Motor neuron (in vitro differentiated cells): ENCODE data around the gene USPL1. TPM values are rescaled to one million over a fixed set of nuclear protein-coding genes. Genes with fewer than 3 reads are reported as not detected.
"Not testable (repeated sequence)": the region's sequence is repeated elsewhere in the genome, so short reads cannot be mapped to it uniquely, and the experiment has no call there.

Source experiments
- ATAC-seq, 8 experiments: fragments of 200-7000 bp; cut with Tn5 transposase; replicated peaks in 6 of 8; 2 replicates each; pipeline ENCODE4 v1.8.0; 2021; ENCODE audit warnings: mild to moderate bottlenecking in 8 of 8, moderate library complexity in 8 of 8
- H3K27ac ChIP-seq, 2 donors: fragments of 250-450 bp; sonication (Bioruptor Pico); 2 replicates each; pipeline ENCODE4 v1.9.0; 2021; ENCODE audit warnings: antibody characterized with exemption in 2 of 2, mild to moderate bottlenecking in 2 of 2, moderate library complexity in 1 of 2
- H3K4me1 ChIP-seq, 2 donors: fragments of 250-450 bp; sonication (Bioruptor Pico); replicated peaks in 1 of 2; 2 replicates each; pipeline ENCODE4 v1.6.1; 2021; ENCODE audit warnings: antibody characterized with exemption in 2 of 2, mild to moderate bottlenecking in 2 of 2, moderate library complexity in 1 of 2
- H3K4me3 ChIP-seq, 5 donors: fragments of 250-450 bp; sonication (Bioruptor Pico); 2 replicates each; pipeline ENCODE4 v1.9.0; 2021; ENCODE audit warnings: antibody characterized with exemption in 5 of 5, mild to moderate bottlenecking in 5 of 5, moderate library complexity in 4 of 5
- WGBS, 10 experiments: fragments of 450-650 bp; shearing (Covaris generic); methylation state at CpG; one replicate each; pipeline ENCODE4 v1.0.0; 2022; 5-methylcytosine and 5-hydroxymethylcytosine counted together
- in situ Hi-C, 9 experiments: fragments of 400-800 bp; cut with MboI; loops; one replicate each; pipeline ENCODE4 v1.15.0; 2021; ENCODE audit warnings: low sequenced_read_pairs in 9 of 9, low pct_unique_long_range_greater_than_20kb in 2 of 9; ENCODE audit not compliant: unreplicated experiment in 9 of 9
- total RNA-seq, 8 experiments: library from RNA; unstranded; fragments of 300-600 nt; gene quantifications; 2 replicates each; pipeline versions ENCODE4 v1.2.3 to v1.2.4, GENCODE V29; 2022

USPL1 gene
- total RNA-seq, 8 experiments from 2014 or later: 10.8 to 32.5 (median 25.2) TPM

DNA sequence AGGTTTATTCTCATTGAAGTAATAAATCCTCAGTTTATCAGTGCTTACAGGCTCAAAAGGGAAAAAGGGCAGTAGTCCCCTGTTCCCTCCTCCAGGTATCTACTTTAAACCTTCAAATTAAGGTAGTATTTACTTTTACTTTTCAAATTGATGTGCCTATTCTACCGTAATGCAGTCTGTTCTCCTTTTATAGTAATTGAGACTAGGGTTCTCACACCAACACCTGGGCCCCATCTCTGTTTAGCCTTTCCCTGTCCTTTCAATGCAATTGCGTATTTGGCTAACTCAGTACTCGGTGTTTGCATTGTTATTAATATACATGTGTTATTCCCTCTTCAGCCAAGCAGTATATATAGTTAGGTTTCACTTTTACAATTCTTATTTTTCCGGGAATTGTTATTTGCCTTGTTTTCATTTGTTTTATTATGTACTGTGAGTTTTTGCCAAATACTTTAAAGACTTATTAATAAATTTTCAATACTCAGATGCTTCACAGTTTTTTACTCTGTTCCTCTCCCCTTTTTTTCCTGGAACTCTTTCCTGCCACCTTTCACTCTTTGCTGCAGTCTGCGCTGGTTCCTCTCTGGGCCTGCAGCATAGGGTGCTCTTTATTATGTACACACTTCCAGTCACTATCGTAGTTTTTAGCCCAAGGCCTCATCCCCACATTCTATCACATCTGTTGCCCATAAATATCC is 30.3 kb downstream of the USPL1 start:
- in situ Hi-C loops: no loop called here
- no peak overlapping the region for H3K4me3 ChIP-seq
- peaks cover 0 to 4% of the 10 kb centered on the region in 2 donors for H3K4me1 ChIP-seq
- no peak overlapping the region for H3K27ac ChIP-seq
- ATAC-seq: no peak
- 45 to 100% (median 83%) methylated on average over 2 to 6 of the region's 6 CpGs for WGBS, 10 experiments

DNA sequence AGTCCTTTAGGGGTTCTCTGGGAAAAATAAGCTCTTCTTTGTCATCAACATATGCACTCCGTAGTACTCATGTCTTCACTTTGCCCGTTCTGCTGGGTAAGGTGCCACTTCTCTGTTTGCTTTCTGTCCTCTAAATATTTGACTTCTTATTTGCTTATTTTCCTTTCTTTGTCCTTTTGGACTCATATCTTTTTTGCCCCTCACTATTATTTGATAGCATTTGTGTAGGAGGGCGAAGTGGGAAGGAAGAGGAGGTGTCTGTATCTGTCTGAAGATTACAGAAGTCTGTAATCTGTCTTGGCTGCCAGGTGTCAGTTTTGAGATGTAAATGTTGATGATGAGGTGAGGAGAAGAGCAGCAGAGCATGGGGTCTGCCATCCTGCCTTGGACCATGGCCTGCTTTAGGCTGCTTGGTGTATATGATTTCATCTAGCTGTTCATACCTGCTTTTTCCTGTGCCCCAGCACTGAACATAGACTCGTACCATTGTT is 30.8 kb downstream of the USPL1 start:
- H3K27ac ChIP-seq: no peak overlapping the region
- ATAC-seq: no peak
- in situ Hi-C loops: no loop called here
- H3K4me1 ChIP-seq: peaks cover 0 to 4% of the 10 kb centered on the region in 2 donors
- WGBS, 10 experiments: 45 to 100% (median 93%) methylated on average over 1 to 3 of the region's 4 CpGs
- no peak overlapping the region for H3K4me3 ChIP-seq

DNA sequence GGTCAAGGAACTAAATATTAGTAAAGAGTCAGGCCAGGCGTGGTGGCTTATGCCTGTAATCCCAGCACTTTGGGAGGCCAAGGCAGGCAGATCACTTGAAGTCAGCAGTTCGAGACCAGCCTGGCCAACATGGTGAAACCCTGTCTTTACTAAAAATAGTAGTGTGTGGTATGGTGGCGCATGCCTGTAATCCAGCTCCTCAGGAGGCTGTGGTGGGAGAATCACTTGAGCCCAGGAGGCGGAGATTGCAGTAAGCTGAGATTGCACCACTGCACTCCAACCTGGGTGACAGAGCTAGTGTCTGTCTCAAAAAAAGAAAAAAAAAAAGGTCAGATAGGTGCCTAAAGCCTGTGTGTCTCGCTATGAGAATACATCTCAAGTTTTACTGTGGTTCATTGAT is 33.9 kb downstream of the USPL1 start:
- H3K27ac ChIP-seq, H3K4me3 ChIP-seq, H3K4me1 ChIP-seq, ATAC-seq, in situ Hi-C loops: not testable (repeated sequence)
- 80 to 100% (median 100%) methylated on average over 2 to 5 of the region's 5 CpGs; no CpG with 5 or more reads in 1 of the 10 experiments for WGBS, 10 experiments

DNA sequence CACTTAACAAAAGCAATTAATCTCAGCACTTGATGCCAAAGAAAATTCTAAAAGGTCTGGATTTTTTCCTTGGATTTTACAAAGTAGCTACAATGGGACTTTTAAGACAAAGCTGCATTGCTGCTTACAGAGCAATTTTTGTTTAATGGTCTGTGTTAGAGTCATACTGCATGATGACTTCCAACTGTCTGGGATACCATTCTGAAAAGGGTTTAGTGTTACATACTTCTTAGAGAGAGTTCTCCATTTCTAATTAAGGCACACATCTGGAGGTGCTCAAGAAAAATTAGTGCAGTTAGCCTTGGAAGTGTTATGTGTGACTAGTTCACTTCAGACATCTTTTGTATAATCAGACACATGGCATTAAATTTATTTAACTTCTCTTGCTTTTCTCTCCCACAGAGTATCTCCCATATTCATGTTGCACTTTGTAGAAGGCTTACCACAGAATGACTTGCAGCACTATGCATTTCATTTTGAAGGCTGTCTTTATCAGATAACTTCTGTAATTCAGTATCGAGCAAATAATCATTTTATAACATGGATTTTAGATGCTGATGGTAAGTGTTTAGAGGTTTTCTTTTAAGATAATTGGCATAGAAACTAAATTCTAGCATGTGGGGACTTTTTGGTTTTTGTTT is 35.1 kb downstream of the USPL1 start:
- 0 to 100% (median 60%) methylated on average over 1 of the region's 1 CpG; no CpG with 5 or more reads in 3 of the 10 experiments for WGBS, 10 experiments
- H3K4me1 ChIP-seq: no peaks in the 10 kb centered on the region
- no peak overlapping the region for H3K27ac ChIP-seq
- no peak overlapping the region for H3K4me3 ChIP-seq
- in situ Hi-C loops: no loop called here
- peak in 3 of 8 experiments; percentile 54 to 66 (median 57) for ATAC-seq

DNA sequence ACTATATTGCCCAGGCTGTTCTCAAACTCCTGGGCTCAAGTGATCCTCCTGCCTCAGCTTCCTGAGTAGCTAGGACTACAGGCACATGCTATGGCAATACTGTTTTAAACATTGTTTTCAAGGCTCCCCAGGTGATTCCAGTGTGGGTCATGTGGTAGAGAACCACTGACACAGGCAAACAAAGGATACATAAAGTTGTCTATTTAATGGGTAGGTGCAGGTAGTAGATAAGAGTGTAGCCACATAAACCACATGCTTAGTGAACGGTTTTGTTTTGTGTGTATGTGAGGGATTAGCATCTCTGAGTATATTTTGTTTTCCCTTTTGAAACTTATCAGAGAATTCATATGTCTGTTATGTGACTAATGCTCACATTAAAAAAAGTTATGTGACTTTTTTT is 36.7 kb downstream of the USPL1 start:
- no peak overlapping the region for H3K4me3 ChIP-seq
- in situ Hi-C loops: no loop called here
- 67 to 100% (median 93%) methylated on average over 1 of the region's 1 CpG; no CpG with 5 or more reads in 4 of the 10 experiments for WGBS, 10 experiments
- ATAC-seq: no peak
- no peaks in the 10 kb centered on the region for H3K4me1 ChIP-seq
- no peak overlapping the region for H3K27ac ChIP-seq

DNA sequence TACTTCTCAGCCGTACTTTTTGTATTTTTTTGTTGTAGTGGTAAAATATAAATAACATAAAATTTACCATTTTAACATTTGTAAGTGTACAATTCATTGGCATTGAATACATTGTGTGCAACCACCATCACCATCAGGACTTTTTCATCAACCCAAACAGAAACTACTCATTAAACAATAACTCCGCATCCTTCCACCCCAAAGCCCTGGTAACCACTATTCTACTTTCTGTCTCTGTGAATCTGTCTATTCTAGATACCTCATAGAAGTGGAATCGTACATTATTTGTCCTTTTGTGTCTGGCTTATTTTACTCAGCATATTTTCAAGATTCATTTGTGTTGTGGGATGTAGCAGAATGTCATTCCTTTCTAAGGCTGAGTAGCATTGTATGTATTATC is 38.5 kb downstream of the USPL1 start:
- ATAC-seq: no peak
- H3K4me1 ChIP-seq: no peaks in the 10 kb centered on the region
- in situ Hi-C loops: no loop called here
- 85 to 100% (median 100%) methylated on average over 2 to 3 of the region's 3 CpGs; no CpG with 5 or more reads in 2 of the 10 experiments for WGBS, 10 experiments
- H3K4me3 ChIP-seq: no peak overlapping the region
- no peak overlapping the region for H3K27ac ChIP-seq

DNA sequence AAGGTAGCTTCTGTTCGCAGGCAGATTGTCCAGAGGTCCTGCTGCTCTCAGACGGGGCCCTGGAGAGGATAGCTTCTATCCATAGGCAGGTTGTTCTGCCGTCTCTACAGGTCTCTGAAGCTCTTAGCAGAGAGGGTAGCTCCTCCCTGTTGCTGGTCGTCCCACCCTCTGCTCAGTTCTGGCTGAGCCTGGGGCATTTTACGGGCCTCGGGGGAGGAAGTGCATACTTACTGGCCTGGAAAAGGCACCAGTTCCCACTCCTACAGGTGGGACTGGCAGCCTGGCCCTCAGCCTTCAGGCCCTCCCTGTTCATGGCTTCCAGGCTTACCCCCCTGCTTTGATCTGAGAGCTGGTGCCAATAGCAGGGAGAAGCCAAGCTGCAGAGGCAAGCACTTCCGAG is 42.3 kb downstream of the USPL1 start:
- H3K27ac ChIP-seq: no peak overlapping the region
- H3K4me3 ChIP-seq: no peak overlapping the region
- WGBS, 10 experiments: 50 to 100% (median 89%) methylated on average over 1 to 3 of the region's 7 CpGs; no CpG with 5 or more reads in 5 of the 10 experiments
- ATAC-seq: peak in 4 of 8 experiments; percentile 13 to 77 (median 52)
- in situ Hi-C loops: no loop called here
- no peaks in the 10 kb centered on the region for H3K4me1 ChIP-seq

DNA sequence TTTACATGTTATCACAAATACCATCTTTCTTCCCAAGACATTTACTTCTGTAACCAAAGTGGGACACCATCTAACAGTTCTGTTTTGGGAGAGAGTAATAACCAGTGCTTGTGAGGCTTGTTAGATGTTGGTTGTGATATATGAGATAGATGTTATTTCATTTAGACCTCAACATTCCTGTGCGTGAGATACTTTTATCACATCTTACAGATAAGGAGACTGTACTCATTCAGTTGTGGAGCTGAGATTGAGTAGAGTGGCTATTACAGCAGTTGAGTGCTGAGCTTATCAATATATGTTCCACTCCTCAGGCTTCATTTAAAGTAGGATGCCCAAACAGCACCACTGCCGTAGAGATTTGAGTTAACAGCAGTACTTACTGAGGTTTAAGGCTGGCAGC is 43.1 kb downstream of the USPL1 start:
- Histone ChIP-seq H3K27ac (no peak overlapping the region), H3K4me1 (no peaks in the 10 kb centered on the region), H3K4me3 (no peak overlapping the region)
- WGBS, 10 experiments: 80 to 100% (median 91%) methylated on average over 1 to 2 of the region's 2 CpGs; no CpG with 5 or more reads in 4 of the 10 experiments
- no peak for ATAC-seq
- in situ Hi-C loops: no loop called here

DNA sequence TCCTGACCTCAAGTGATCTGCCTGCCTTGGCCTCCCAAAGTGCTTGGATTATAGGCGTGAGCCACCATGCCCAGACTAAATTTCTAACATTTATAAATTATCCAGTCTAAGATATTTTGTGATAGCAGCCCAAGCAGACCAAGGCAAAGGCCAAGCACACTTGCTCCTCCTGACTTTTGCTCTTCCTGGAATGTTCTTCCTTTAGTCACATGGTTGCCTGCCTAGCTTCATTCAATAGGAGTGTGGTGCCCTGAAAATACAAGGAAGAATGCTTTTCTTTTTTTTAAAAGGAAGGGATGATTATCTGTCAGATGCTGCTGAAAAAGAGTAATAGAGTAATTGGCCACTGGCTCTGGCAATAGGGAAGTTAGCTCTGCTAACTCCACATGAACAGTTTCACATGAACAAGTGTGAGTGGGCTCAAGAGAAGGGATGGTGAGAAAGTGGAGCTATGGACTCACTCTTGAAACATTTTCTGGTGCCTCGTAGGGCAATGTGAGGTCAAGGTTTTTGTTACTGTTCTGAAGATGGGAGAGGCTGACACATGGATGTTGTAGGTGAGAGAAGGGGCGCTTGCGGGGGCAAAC is 47.1 kb downstream of the USPL1 start:
- no peak for ATAC-seq
- WGBS, 10 experiments: 50 to 100% (median 73%) methylated on average over 1 to 4 of the region's 4 CpGs; no CpG with 5 or more reads in 1 of the 10 experiments

DNA sequence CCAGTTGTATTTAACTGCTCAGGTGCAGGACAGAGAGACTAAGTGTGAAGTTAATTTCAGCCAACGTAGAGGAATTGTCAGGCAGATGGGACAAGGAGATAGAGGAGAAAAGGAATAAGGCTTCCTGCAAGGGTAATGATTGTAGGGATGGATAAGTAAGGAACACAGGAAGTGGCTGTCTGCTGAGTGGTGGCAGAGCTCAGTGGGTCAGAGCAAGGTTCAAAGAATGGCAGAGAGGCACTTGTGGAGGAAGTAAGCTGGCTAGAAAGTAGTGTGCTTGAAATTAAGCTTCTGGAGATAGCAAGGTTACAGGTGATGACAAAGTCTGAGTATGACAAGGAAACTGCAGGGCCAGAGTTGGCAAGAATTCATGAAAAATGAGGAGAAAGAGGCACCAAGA is 47.9 kb downstream of the USPL1 start:
- 40 to 100% (median 80%) methylated on average over 1 of the region's 1 CpG for WGBS, 10 experiments
- H3K4me3 ChIP-seq: no peak overlapping the region
- in situ Hi-C loops: no loop called here
- no peak for ATAC-seq
- H3K27ac ChIP-seq: no peak overlapping the region
- peaks cover 0 to 10% of the 10 kb centered on the region in 2 donors for H3K4me1 ChIP-seq

More for the DNA sequence above, 47.1 kb downstream of the USPL1 start:
- Histone ChIP-seq H3K4me1 (peaks cover 0 to 3% of the 10 kb centered on the region in 2 donors), H3K4me3 (no peak overlapping the region), H3K27ac (no peak overlapping the region)
- in situ Hi-C loops: no loop called here

DNA sequence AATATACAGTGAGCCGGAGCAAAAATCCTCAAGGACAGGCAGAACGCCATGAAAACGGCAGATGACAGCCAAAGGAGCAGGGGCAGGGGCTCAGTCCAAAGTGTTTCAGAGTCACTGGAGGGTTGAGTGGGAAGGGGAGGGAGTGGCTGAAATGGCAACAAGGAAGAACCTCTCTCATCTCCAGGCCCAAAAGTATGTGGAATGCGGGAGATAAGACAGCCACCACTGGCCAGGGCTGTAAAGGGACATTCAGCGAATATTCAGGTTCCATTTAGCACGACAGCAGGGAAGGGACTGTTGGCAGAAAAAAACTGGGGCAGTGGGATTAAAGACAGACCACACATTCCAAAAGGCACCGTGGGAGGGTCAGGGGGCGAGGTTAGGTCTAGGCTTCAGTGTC is 48.4 kb downstream of the USPL1 start:
- WGBS, 10 experiments: 37 to 100% (median 75%) methylated on average over 1 to 6 of the region's 8 CpGs; no CpG with 5 or more reads in 2 of the 10 experiments
- no peak overlapping the region for H3K4me3 ChIP-seq
- peaks cover 0 to 10% of the 10 kb centered on the region in 2 donors for H3K4me1 ChIP-seq
- in situ Hi-C loops: no loop called here
- ATAC-seq: no peak
- H3K27ac ChIP-seq: no peak overlapping the region

DNA sequence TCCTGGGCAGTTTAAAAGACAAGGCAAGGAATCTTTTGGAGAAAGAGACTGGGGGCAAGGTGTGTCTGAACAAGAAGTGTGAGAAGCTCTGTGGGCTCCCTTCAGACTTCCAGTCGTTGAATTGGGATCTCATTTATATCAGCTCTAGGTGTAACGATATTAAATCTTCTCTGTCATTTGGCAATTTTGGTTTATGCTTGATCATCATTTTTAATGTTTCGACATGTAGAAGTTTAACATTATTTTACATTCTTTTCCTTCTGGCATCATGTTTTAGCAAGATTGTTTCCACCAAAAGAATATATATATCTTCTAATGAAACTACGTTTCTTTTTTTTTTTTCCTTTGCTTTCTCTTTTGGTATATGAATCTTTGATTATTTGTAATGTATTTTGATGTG is 49.3 kb downstream of the USPL1 start:
- WGBS, 10 experiments: 78 to 96% (median 86%) methylated on average over 3 to 4 of the region's 4 CpGs; no CpG with 5 or more reads in 2 of the 10 experiments
- H3K4me1 ChIP-seq: peaks cover 0 to 10% of the 10 kb centered on the region in 2 donors
- in situ Hi-C loops: no loop called here
- ATAC-seq: no peak
- no peak overlapping the region for H3K27ac ChIP-seq
- H3K4me3 ChIP-seq: no peak overlapping the region

DNA sequence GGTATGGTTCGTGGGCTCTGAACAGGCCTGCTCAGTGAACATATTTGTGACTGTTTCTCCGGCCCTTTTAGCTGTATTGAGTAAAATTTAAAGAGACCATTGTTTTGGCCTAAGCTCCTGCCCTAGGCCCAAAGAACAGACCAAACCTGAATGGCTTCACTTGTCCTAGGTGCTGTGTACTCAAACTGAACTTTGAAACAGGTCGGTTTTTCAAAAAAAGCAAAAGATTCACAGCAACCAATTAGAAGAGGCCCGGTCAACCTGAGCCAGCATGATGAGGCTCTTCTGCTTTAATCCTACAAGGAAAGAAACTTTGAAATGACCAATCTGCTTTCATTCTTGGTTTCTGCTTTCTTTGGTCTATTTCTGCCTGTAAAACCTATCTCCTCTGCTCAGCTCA is 50.6 kb downstream of the USPL1 start:
- no peak for ATAC-seq
- Histone ChIP-seq H3K4me3 (no peak overlapping the region), H3K27ac (no peak overlapping the region), H3K4me1 (peaks cover 0 to 10% of the 10 kb centered on the region in 2 donors)
- in situ Hi-C loops: no loop called here
- 83 to 100% (median 90%) methylated on average over 2 to 4 of the region's 4 CpGs; no CpG with 5 or more reads in 2 of the 10 experiments for WGBS, 10 experiments
